Measurements from ENCODE around the gene ALK.
"Not testable (repeated sequence)": the region's sequence is repeated elsewhere in the genome, so short reads cannot be mapped to it uniquely, and the experiment has no call there.

Gene ALK

DNA sequence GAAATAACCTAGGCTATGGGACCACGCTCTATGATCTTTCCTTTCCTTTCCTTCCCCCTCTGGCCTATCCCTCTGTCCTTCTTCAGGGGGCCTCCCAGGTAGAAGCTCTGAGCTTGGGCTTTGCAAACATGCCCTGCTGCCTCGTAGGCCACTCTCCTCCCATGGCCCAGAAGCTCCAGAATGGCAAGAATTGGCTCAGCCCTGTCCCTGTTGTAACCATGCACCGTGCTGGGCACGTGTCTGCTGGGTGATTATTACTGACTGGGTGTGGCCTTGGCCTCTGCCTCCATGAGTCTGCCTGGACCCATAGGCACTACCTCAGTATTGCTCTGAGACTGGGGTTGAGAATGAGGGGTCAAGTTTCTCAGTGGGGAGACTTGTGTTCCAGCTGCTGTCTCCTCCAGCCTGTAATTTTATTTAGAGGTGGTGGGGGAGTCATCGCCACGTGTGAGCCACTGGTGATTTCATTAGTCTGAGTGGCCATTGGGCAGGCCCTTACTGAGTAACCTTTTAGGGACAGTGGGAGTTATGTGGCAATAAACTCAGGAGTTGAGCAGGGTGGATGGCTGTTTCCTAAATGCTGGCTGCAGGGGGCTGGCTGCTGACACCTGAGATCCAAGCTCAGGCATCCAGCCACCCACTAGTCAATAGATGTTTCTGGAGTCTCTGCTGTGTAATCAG lies 648.2 kb downstream of the ALK start:
- no peak for DNase-seq (ENCODE audit: low read depth)

DNA sequence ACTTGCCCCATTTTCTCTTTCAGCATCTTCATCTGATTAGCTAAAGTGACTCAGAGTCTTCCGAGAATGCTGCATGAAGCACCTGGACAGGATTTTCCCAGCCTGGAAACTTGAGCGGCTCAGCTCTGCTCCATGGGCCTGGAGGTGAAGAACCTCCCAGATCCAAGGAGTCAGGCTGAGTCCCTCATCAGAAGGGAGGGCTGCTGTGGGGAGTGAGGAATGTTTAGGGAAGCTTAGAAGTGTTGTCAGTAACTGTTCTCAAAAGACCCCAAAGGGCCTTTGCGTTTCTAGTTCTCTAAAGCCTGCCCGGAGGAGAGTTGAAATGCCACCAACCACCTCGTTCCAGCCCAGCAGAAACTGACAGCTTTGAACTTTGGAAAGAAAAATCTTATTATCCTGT lies 649.1 kb downstream of the ALK start:
- DNase-seq (ENCODE audit: low read depth), result no peak

DNA sequence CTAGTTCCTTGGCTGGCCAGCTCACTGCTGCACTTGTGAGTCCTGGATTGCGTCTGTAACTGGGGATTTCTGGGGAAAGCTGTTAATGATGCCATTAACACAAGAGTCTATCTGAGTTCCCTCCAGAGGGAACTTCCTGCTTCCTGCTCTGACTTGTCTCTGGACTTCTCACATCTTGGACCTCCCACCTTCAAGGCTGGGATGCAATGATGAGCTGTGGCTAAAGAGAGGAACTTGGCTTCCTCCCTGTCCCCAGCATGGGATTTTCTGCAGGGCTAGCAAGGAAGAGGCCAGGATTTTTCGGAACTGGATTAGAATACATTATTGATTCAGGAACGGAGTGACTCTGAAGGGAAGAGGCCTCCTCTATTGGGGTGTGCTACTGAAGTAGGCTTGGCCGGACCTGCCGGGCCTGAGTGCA lies 650.7 kb downstream of the ALK start:
- DNase-seq (ENCODE audit: low read depth), result no peak

DNA sequence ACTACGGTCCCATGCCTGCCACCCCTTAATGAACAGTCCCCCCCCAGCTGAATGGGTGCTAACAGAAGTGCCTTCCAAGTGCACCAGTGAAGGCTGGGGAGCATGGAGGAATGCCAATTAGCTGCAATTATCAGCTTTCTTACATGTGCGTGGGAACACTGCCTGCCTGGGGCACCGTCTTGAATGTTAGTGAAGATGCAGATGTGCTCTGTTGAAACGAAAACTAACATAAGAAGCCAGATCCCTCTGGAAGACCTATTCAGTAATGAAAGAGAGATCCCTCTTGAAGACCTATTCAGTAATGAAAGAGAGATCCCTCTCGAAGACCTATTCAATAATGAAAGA lies 651.6 kb downstream of the ALK start:
- DNase-seq (ENCODE audit: low read depth), result no peak

DNA sequence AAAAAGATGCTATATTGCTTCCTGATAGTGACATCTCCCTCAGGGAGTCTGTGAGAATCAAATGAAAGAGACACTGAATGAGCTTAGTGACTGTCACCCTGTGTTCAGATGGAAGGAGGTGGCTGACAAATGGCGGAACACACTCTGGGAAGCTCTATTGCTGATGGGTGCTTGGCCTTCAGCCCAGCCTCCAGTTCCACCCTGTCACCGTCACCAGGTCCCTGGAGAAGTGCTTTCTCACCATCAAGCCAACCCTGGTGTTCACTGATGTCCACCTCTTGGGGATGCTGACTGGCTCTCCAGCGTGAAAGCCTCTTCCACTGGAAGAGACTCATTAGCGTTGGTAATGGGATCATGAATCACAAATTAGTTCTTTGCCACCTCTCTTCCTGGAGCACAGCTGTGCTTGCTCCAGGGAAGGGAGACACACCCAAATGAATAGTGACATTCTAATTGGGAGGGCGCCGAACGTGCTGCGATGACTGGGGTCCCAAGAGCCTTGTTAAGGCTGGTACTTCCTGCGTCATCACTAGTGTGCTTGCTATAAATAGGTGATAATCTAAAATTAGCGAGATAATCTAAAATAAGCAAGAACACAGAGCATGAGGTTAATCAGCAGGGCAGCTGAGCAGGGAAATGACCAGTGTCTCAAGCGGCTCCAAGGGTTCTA lies 652.2 kb downstream of the ALK start:
- DNase-seq (ENCODE audit: low read depth), result no peak

DNA sequence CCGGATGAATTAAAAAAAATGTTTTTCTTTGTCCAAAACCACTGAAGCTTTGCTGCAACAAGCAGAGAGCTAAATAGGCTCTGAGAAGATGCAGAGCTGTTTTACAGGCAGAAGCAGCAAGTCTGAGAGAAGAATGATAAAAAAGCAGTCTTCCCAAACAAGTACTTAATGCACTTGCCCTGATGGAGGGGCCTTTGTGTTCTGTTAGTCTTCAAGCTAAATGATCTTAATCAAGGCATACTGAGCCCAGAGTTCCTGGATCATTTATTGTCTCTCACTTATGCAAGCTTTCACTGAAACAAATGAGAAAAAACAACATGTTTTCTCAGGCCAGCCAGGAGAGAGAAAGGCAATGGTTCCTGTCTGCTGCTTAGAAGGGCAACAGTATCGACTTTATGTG lies 653.7 kb downstream of the ALK start:
- no peak for DNase-seq (ENCODE audit: low read depth)

DNA sequence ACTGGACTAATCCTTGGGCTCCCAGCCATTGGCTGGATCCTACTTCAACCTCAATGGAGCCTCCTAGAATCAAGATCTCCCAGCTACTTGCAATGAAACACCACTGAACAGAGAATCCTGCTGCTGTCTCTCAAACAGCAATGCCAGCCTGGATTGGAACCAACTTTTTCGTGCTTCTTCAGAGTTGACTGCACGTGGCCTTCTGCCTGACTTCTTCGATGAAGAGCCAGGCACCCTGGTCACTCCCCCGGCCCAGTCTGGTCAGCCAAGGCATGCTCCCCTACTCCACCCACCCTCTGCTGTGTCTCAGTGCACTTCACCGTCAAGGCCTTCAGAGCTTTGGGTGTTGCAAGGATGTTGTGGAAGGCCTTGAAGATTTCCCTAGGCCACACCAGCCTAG lies 657.5 kb downstream of the ALK start:
- no peak for DNase-seq (ENCODE audit: low read depth)

DNA sequence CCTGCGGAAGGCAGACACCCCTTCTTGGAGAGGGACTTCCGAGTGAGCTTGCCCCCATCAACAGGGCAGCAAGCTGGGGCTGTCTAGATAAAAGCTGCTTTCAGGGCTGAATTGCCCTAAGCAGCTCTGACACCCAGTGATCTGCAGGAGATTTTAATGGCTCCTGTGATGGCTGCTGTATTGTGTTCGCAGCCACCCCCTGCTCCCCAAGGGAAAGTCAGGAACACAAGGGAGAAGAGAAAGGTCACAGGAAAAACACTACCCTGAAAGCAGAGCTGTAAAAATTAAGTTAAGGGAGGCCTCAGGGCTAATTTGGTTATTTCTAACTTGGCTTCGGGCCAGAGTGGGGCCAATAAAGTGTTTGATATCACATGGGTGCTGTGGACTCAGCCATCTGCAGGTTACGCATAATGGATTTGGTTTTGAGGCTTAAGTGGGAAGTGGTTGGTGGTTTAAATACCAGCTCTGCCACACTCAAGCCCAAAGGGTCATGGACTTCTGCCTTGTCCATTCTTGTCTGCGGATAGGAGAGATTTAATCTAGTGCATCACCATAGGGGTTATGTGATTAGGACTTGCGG lies 658.6 kb downstream of the ALK start:
- no peak for DNase-seq (ENCODE audit: low read depth)

DNA sequence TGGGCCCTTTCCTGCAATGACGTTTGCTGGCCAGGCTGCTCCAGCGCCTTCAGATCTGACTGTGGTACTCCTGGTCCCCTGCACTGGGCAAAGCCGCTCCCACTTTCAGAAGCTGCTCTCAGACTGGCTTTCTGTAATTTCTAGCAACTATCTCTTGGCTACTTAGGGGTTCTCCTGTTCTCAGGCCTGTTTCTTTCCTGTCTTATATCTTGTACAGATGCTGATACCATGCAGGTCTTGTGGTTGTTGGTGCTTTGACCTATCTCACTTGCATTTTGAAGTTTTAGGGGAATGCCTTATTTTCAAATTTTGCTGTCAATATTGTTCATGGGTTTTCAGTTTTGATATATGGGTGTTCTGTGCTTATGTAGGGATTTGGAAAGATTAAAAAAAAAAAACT lies 660.4 kb downstream of the ALK start:
- no peak for DNase-seq (ENCODE audit: low read depth)

DNA sequence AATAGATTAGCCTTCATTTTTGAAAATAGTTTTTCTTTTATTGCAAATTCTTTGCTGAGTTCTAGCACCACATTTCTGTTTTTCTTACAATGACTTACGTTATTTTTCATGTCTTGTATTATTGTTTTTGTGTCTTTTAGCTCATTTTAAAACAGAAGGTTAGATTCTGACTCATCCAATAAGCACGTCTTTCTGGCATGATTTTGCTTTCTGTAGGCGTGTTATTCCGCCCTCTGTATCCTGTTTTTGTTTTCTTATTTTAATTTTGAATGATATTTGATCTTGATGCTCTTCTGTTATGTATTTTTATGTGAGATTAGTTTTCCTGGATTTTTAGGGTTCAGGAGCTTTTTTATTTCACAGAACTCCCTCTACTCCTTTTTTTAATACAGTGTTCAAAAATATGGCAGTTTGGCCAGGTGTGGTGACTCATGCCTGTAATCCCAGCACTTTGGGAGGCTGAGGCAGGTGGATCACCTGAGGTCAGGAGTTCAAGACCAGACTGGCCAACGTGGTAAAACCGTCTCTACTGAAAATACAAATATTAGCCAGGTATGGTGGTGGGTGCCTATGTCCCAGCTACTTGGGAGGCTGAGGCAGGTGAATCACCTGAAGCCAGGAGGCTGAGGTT lies 661.1 kb downstream of the ALK start:
- DNase-seq (ENCODE audit: low read depth), result no peak

DNA sequence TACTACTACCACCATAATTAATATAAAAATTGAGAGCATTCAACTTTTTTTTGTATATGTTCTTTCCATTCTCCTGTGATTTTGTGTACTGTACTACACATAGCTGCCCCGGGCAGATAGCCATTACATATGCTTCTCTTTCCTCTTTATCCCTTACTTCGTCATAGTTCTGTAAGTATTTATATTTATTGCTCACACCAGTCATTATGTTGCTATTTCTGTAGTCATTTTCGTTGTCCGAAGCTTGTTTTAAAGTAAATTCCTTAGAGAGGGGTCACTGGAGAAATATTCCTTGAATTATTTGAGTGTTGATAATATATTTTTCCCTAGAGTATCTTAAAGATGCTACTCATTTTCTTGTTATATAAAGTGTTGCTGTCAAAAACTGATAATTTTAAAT lies 662.2 kb downstream of the ALK start:
- no peak for DNase-seq (ENCODE audit: low read depth)

DNA sequence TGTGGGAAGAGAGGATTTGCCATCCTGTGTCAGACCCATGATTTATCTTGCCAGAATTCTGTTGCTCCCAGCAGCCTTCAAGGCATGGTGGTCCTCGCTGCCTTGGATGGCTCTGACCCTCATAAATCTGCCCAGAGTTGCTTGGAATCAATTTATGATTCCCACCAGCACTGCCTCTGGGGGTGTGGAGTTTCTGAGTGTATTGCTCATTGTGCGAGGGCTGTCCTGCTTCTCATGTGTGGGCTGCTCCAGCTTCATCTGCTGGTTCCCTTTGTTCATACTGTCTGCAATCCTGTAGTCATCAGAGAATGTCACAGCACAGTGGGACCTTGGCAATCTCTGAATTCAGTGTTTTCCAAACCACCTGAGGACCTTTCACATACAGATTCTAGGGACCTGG lies 666.4 kb downstream of the ALK start:
- no peak for DNase-seq (ENCODE audit: low read depth)

DNA sequence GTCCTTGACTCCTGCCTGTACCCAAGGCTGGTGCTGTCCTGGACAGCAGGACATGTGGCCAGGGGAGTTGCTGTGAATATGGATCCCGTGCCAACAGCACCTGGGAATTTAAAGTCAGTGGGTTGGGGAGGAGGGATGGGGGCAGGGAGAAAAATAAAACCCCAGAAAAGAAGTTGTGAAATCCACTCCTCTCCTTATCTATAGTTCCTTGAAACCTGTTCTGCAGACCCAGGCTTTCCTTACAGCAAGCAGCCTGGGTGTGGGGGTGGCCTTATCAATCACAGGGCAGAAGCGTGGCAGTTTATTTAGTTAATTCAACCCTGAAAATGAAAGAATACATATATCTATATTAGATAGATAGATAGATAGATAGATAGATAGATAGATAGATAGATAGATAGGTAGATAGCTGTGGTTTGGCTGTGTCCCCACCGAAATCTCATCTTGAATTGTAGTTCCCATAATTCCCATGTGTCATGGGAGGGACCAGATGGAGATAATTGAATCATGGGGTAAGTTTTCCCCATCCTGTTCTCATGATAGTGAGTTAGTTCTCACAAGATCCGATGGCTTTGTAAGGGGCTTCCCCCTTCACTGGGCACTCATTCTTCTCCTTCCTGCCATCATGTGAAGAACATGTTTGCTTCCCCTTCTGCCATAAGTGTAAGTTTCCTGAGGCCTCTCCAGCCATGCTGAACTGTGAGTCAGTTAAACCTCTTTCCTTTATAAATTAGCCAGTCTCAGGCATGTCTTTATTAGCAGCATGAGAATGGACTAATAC lies 667.7 kb downstream of the ALK start:
- not testable (repeated sequence) for DNase-seq (ENCODE audit: low read depth)

DNA sequence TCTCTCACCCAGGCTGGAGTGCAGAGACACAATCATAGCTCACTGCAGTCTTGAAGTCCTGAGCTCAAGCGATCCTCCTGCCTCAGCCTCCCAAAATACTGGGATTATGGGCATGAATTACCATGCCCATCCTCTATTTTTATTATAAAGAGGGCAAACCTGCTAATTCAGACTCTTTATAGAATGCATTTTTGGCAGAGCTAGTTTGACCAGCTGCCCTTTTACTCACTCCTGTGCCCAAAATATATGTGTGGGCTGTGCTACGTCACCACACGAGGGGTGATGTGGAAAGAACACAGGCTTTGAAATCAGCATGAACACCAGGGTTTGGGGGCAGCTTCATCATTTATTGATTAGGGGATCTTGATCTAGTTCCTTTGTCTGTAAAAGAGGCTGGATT lies 668.4 kb downstream of the ALK start:
- no peak for DNase-seq (ENCODE audit: low read depth)

DNA sequence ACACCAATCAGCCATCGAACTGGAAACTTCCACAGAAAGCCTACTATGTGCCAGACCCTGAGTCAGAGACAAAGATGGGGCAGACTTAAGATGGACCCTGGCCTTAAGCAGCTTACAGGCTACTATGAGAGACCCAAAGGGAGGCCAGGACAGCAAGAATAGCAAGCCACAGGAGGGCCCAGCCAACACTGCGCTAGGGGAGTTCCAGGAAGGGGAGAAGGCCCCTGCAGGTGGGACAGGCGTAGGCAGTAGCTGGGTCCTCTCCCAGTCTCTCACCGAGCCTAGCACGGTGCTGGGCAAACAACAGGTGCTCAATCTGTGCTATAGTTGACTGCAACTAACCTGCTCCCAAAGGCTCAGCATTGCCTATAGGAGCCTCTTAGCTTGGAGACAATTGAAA lies 670.0 kb downstream of the ALK start:
- no peak for DNase-seq (ENCODE audit: low read depth)

DNA sequence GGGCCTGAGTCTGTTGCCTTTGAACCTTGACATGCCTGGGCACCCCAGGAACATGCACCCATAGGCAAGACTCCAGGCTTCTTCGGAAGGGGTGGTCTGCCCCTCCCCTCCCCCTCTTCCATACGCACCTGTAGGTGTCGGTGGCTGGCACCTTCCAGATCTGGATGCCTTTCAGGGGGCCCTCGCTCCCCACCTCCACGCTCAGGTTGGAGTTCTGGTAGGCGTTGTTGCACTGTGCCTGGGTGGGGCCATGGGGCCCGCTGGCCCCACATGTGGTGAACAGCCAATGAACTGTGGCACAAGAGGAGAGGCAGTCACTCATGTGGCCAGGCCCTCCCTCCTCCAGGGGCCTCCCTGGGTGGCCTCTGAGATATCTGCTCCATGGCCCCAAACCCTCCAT lies 670.4 kb downstream of the ALK start:
- no peak for DNase-seq (ENCODE audit: low read depth)

DNA sequence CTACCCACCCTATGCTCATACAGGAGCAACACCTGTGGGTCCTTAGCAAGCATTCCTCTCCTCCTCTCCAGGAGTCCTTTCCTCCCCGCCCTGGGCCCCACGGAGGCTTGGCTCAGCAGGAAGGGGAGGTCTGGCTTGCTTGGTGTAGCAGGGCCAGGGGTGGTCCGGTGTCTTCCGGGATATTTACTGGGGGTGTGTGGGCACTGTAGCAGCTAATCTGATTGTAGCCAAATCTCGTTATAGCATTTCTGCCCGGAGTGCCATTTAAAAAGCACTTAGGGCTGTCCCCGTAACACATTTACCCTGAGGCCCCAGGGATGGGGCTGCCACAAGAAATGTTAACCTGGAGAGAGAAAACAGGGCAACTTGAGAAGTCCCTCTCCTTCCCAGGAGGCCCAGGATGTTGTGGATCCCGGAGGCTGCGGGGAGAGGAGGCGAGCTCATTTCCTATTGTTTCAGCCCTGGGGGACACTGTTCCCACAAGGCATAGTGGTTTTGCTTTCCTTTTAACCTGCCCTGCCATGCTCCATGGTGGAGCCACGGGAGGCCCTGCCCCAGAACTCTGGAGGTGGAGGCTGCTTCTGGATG lies 671.6 kb downstream of the ALK start:
- DNase-seq (ENCODE audit: low read depth), result no peak

DNA sequence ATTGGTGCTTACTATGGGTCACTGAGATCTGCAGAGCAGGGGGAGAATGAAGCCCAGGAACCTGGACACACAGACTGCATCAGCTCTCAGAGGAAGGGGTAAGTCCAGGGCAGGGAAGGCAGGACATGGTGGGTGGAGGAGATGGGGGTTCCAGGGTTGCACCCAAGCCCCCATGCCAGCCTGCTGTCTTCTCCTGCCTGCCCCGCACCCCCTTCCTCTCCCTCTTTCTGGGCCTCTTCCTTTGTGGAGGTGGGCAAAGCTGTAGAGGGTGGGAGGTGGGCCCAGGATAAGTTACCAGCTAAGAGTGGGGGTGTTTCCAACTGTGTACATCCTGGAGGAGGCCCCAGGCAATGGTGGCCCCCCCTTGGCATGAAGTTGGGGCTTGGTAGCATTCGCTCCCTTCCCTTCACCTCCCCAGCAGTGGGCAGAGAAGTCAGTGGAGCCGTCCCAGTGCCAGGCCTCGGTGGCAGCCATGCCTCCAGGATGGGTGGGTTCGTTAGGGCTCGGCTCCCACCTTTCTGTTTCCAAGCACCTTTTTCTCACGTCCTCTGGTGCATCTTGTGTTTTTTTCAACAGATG lies 674.0 kb downstream of the ALK start:
- no peak for DNase-seq (ENCODE audit: low read depth)

DNA sequence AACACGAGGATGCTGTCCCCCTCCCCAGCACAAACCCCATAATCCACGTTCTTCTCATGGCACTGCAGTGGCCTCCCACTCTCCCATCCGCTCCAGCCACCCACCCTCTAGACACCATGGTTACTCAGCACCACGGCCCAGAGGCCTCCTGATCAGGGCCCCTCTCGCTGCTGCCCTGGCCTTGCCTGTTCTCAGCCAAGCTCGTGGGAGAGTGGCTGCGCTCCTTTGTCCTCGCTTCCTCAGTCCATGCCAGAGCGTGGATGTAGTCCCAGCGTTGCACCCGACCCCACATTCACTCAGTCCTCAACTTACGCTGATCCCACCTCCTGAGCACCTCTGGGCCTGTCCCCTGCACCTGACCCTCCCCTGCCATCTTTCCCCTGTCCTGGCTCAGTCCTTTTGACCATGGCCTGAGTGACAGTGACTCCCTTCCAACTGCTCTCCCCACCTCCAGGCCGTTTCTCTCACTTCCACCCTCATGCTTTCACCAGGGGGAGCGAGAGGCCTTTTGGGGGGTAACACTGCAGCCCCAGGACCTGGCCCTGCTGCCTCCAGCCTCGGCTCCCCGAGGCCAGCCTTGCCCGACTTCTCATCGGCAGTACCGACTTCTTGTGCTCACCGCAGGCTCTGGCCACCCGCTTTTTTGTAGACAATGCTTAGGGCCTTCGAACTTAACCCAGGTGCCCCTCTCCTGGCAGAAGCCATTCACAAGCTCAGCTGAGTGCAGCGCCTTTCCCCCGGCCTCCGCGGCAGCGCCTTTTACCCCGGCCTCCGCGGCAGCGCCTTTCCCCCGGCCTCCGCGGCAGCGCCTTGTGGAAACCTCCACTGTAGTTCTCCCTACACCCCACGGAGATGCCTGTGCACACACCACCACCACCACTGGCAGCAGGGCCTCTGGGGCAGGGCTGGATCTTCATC lies 674.7 kb downstream of the ALK start:
- no peak for DNase-seq (ENCODE audit: low read depth)

DNA sequence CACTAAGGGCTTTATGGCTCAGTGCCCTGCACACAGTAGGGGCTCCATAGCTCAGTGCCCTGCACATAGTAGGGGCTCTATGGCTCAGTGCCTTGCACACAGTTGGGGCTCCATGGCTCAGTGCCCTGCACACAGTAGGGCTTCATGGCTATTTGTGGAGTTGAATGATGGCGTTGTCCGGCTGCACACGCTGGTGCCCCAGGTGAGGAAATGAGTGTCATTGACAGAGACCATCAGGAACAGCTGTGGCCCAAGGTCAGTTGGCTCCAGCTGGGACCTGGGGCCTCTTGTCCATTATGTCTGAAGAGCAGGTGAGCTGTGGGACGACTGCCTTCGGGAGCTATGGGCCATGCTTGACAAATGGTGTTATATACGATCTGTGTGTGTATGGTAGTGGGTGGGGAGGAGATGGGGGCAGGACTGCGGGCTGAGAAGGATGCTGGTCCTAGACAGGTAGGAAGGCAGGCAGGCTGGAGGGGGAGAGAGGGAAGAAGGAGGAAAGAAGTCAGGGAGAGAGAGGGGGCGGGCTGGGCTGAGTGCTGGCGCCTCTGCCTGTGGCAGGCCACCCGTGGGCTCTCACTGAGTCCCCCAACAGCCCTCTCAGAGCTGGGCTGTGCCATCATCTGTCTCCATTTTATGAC lies 675.5 kb downstream of the ALK start:
- no peak for DNase-seq (ENCODE audit: low read depth)
